Neural cell (in vitro differentiated cells): ENCODE data around the gene THRB. TPM values are rescaled to one million over a fixed set of nuclear protein-coding genes. Genes with fewer than 3 reads are reported as not detected.

Experiments used
- H2AFZ ChIP-seq: fragments of 200-600, 300-800 bp; sonication (generic), shearing (Covaris generic); 2 replicates; pipeline ENCODE4 v1.6.0; 2014; ENCODE audit warnings: low read depth, mild to moderate bottlenecking, antibody characterized with exemption, low read length, moderate library complexity
- H3F3A ChIP-seq: fragments of 200-600 bp; shearing (Covaris generic); 2 replicates; pipeline ENCODE4 v1.6.1; 2016; ENCODE audit warnings: mild to moderate bottlenecking, moderate library complexity, mixed read lengths, antibody characterized with exemption, low read length; ENCODE audit not compliant: insufficient read depth, poor library complexity, severe bottlenecking
- H3K27ac ChIP-seq: fragments of 200-600, 300-800 bp; sonication (generic), shearing (Covaris generic); 2 replicates; pipeline ENCODE4 v1.5.1; 2014; ENCODE audit warnings: mild to moderate bottlenecking, low read length, moderate library complexity
- H3K27me3 ChIP-seq: fragments of 300-800, 200-600 bp; sonication (generic), shearing (Covaris generic); 2 replicates; pipeline ENCODE4 v1.6.0; 2014; ENCODE audit warnings: mild to moderate bottlenecking, low read depth, low read length, moderate library complexity; ENCODE audit not compliant: insufficient read depth
- H3K36me3 ChIP-seq: fragments of 300-800, 200-600 bp; sonication (generic), shearing (Covaris generic); 2 replicates; pipeline ENCODE4 v1.5.1; 2014; ENCODE audit warnings: mild to moderate bottlenecking, antibody characterized with exemption, low read length, moderate library complexity; ENCODE audit not compliant: insufficient read depth
- H3K4me2 ChIP-seq: fragments of 300-800, 200-600 bp; sonication (generic), shearing (Covaris generic); 2 replicates; pipeline ENCODE4 v1.6.0; 2014; ENCODE audit warnings: mild to moderate bottlenecking, low read length
- H3K4me3 ChIP-seq: fragments of 300-800, 200-600 bp; sonication (generic), shearing (Covaris generic); 2 replicates; pipeline ENCODE4 v1.5.1; 2014; ENCODE audit warnings: mild to moderate bottlenecking, low read length, moderate library complexity
- H3K79me2 ChIP-seq: fragments of 200-600 bp; shearing (Covaris generic); replicated peaks from 2 replicates; pipeline ENCODE4 v1.6.0; 2014; ENCODE audit warnings: mild to moderate bottlenecking, low read length, moderate library complexity; ENCODE audit not compliant: insufficient read depth
- H3K9ac ChIP-seq: fragments of 300-800, 200-600 bp; sonication (generic), shearing (Covaris generic); 2 replicates; pipeline ENCODE4 v1.6.1; 2016; ENCODE audit warnings: mild to moderate bottlenecking, low read length, mixed read lengths
- H3K9me2 ChIP-seq: fragments of 200-600 bp; shearing (Covaris generic); 2 replicates; pipeline ENCODE4 v1.6.1; 2016; ENCODE audit warnings: mild to moderate bottlenecking, low read length, mixed read lengths; ENCODE audit not compliant: insufficient read depth
- H3K9me3 ChIP-seq: fragments of 200-600, 300-800 bp; sonication (generic), shearing (Covaris generic); 2 replicates; pipeline ENCODE4 v1.6.1; 2016; ENCODE audit warnings: mild to moderate bottlenecking, mixed run types, low read length, moderate library complexity, mixed read lengths
- H4K20me1 ChIP-seq: fragments of 200-600 bp; shearing (Covaris generic); 2 replicates; pipeline ENCODE4 v1.6.1; 2016; ENCODE audit warnings: mild to moderate bottlenecking, mixed run types; ENCODE audit not compliant: insufficient read depth
- CTCF ChIP-seq: fragments of 450-650 bp; IDR thresholded peaks from 2 replicates; pipeline ENCODE4 v1.5.1; 2014; ENCODE audit warnings: antibody characterized with exemption, mild to moderate bottlenecking, moderate library complexity; ENCODE audit not compliant: poor library complexity, severe bottlenecking
- EP300 ChIP-seq: fragments of 450-650 bp; conservative IDR thresholded peaks from 2 replicates; pipeline ENCODE4 v1.6.1; 2014; ENCODE audit warnings: antibody characterized with exemption, mild to moderate bottlenecking, moderate library complexity; ENCODE audit not compliant: poor library complexity, severe bottlenecking
- EZH2 ChIP-seq: fragments of 200-600, 300-800 bp; shearing (Covaris generic), sonication (generic); IDR thresholded peaks from 2 replicates; pipeline ENCODE4 v1.6.1; 2014; ENCODE audit warnings: antibody characterized with exemption, low read length, borderline replicate concordance, mild to moderate bottlenecking; ENCODE audit not compliant: insufficient read depth, poor library complexity, severe bottlenecking
- MXI1 ChIP-seq: fragments of 450-650 bp; conservative IDR thresholded peaks from 2 replicates; pipeline ENCODE4 v1.6.1; 2014; ENCODE audit warnings: antibody characterized with exemption, mild to moderate bottlenecking; ENCODE audit not compliant: poor library complexity, severe bottlenecking
- POLR2AphosphoS5 ChIP-seq: IDR thresholded peaks from 2 replicates; pipeline ENCODE4 v1.6.1; 2012
- RAD21 ChIP-seq: fragments of 450-650 bp; conservative IDR thresholded peaks from 2 replicates; pipeline ENCODE4 v1.6.1; 2014; ENCODE audit warnings: antibody characterized with exemption, mild to moderate bottlenecking, moderate library complexity
- REST ChIP-seq: IDR thresholded peaks from 2 replicates; pipeline ENCODE4 v1.6.1; 2012; ENCODE audit warnings: borderline replicate concordance
- SMC3 ChIP-seq: fragments of 450-650 bp; conservative IDR thresholded peaks from 2 replicates; pipeline ENCODE4 v1.6.1; 2014; ENCODE audit warnings: antibody characterized with exemption, mild to moderate bottlenecking, moderate library complexity; ENCODE audit not compliant: poor library complexity
- TAF1 ChIP-seq: IDR thresholded peaks from 2 replicates; pipeline ENCODE4 v1.6.1; 2012; ENCODE audit warnings: low read depth
- polyA plus RNA-seq: library from polyadenylated mRNA; depleted of rRNA; stranded (reverse); fragments of >200 nt; gene quantifications from 2 replicates; pipeline ENCODE4 v1.2.3, GENCODE V29; 2014

THRB gene
- polyA plus RNA-seq, 1 donor from 2014 or later = 1.7 TPM

- H3K9me3 ChIP-seq = no peaks in the 10 kb centered on the region
- H2AFZ ChIP-seq = no peak overlapping the region
- no peak overlapping the region for H3K4me3 ChIP-seq
- no peak overlapping the region for H3K9ac ChIP-seq
- H3K36me3 ChIP-seq = no peaks in the 10 kb centered on the region
- TF ChIP-seq RAD21 = no peak
- no peak for TF ChIP-seq POLR2AphosphoS5
- TF ChIP-seq EZH2 = no peak
- TF ChIP-seq MXI1 = no peak
- TF ChIP-seq EP300 = no peak
- TF ChIP-seq SMC3 = no peak
- no peak for TF ChIP-seq TAF1
- TF ChIP-seq CTCF = no peak
- no peak for TF ChIP-seq REST
- H3K79me2 ChIP-seq = no peaks in the 10 kb centered on the region
- H3K27ac ChIP-seq = no peak overlapping the region
- no peaks in the 10 kb centered on the region for H3F3A ChIP-seq
- H4K20me1 ChIP-seq = no peaks in the 10 kb centered on the region
- no peaks in the 10 kb centered on the region for H3K27me3 ChIP-seq
- H3K9me2 ChIP-seq = no peaks in the 10 kb centered on the region
- H3K4me2 ChIP-seq = no peak overlapping the region
Measured at GRCh38 chr3:24338409-24339130, 156.1 kb downstream of the THRB start.

GRCh38 chr3:24336101-24336500 is 158.5 kb downstream of the THRB start:
- H4K20me1 ChIP-seq = no peaks in the 10 kb centered on the region
- H3K9ac ChIP-seq = no peak overlapping the region
- H3K9me2 ChIP-seq = no peaks in the 10 kb centered on the region
- no peak overlapping the region for H3K4me3 ChIP-seq
- TF ChIP-seq MXI1 (no peak), SMC3 (no peak)
- no peaks in the 10 kb centered on the region for H3K36me3 ChIP-seq
- no peaks in the 10 kb centered on the region for H3K9me3 ChIP-seq
- H3F3A ChIP-seq = no peaks in the 10 kb centered on the region
- H3K27me3 ChIP-seq = no peaks in the 10 kb centered on the region
- H3K4me2 ChIP-seq = no peak overlapping the region
- no peak overlapping the region for H2AFZ ChIP-seq
- H3K79me2 ChIP-seq = no peaks in the 10 kb centered on the region
- H3K27ac ChIP-seq = no peak overlapping the region
